Mucosa of rectum (tissue), 2 donors: ENCODE results near the gene LCN1.

Source experiments
- H3K27ac ChIP-seq, 2 donors: one replicate each; pipeline ENCODE4 v1.7.0; 2013; ENCODE audit warnings: inconsistent platforms in 2 of 2, low read depth in 2 of 2, low read length in 2 of 2
- H3K27me3 ChIP-seq, 2 donors: one replicate each; pipeline ENCODE4 v1.7.0; 2013; ENCODE audit warnings: low read length in 2 of 2; ENCODE audit not compliant: control insufficient read depth in 2 of 2, insufficient read depth in 2 of 2
- H3K36me3 ChIP-seq, 2 donors: one replicate each; pipeline ENCODE4 v1.7.0; 2013; ENCODE audit warnings: low read length in 2 of 2; ENCODE audit not compliant: control insufficient read depth in 2 of 2, insufficient read depth in 2 of 2
- H3K4me1 ChIP-seq, 2 donors: one replicate each; pipeline ENCODE4 v1.7.0; 2013; ENCODE audit warnings: low read length in 2 of 2, mild to moderate bottlenecking in 1 of 2; ENCODE audit not compliant: control insufficient read depth in 2 of 2, insufficient read depth in 2 of 2
- H3K4me3 ChIP-seq, 2 donors: one replicate each; pipeline ENCODE4 v1.7.0; 2013; ENCODE audit warnings: low read length in 2 of 2
- H3K9ac ChIP-seq, 2 donors: one replicate each; pipeline ENCODE4 v1.7.0; 2013; ENCODE audit warnings: low read length in 2 of 2, low read depth in 1 of 2, mild to moderate bottlenecking in 1 of 2
- H3K9me3 ChIP-seq, 2 donors: one replicate each; pipeline ENCODE4 v1.7.0; 2013; ENCODE audit warnings: low read length in 2 of 2; ENCODE audit not compliant: control insufficient read depth in 2 of 2
- donor health status: healthy.
- donor health status: Normal muscosa, but diverticular disease.

LCN1 gene

GRCh38 chr9:135514342-135515082 is 6.7 kb upstream of the LCN1 start:
- Histone ChIP-seq H3K36me3 (no peaks in the 10 kb centered on the region), H3K4me1 (no peaks in the 10 kb centered on the region), H3K27me3 (peaks cover 0 to under 1% of the 10 kb centered on the region in 2 donors), H3K9ac (no peak overlapping the region), H3K27ac (no peak overlapping the region), H3K9me3 (no peaks in the 10 kb centered on the region), H3K4me3 (no peak overlapping the region)

GRCh38 chr9:135515083-135515951 is 5.9 kb upstream of the LCN1 start:
- H3K4me1 ChIP-seq = no peaks in the 10 kb centered on the region
- peaks cover 0 to 2% of the 10 kb centered on the region in 2 donors for H3K27me3 ChIP-seq
- no peak overlapping the region for H3K4me3 ChIP-seq
- H3K9ac ChIP-seq = no peak overlapping the region
- no peaks in the 10 kb centered on the region for H3K36me3 ChIP-seq
- H3K9me3 ChIP-seq = no peaks in the 10 kb centered on the region
- H3K27ac ChIP-seq = no peak overlapping the region

DNA sequence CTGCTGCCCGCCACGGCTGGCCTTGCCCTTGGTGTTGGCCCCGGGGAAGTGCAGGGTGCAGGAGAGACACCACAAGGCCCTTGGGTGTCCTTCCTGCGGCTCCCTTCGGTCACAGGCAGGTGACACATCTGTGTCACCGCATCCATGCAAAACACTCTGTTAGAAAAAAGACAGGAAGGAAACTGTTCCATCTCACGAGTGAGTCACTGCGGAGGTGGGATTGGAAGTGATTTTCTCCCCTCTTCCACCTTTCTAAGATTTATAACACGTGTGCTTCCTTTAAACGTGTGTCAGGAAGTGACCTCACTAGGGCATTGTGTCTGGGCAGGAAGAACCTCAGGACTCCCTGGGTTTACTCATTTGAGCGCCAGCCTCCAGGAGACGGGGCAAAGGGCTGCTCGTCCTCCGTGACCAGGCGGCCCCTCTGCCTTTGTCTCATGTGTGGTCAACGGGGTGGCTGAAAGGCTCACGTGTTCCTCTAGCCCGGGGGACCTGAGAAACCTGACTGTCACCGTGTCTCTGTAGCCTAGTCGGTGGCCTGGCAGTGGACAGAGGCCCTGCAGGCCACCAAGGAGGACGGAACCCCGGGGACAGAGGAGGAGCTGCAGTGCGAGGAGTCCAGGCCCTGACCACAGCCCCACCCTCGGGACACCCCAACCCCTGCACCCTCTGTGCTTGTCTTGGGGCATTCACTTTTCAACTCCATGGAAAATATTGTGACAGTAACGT is 4.9 kb upstream of the LCN1 start:
- H3K9ac ChIP-seq = no peak overlapping the region
- H3K4me1 ChIP-seq = no peaks in the 10 kb centered on the region
- no peak overlapping the region for H3K27ac ChIP-seq
- H3K36me3 ChIP-seq = no peaks in the 10 kb centered on the region
- no peaks in the 10 kb centered on the region for H3K9me3 ChIP-seq
- H3K4me3 ChIP-seq = no peak overlapping the region
- H3K27me3 ChIP-seq = peaks cover 0 to 2% of the 10 kb centered on the region in 2 donors

GRCh38 chr9:135517407-135517822 is 3.8 kb upstream of the LCN1 start:
- H3K36me3 ChIP-seq = no peaks in the 10 kb centered on the region
- no peak overlapping the region for H3K9ac ChIP-seq
- no peaks in the 10 kb centered on the region for H3K4me1 ChIP-seq
- no peaks in the 10 kb centered on the region for H3K9me3 ChIP-seq
- no peak overlapping the region for H3K4me3 ChIP-seq
- H3K27ac ChIP-seq = no peak overlapping the region
- peaks cover 0 to 2% of the 10 kb centered on the region in 2 donors for H3K27me3 ChIP-seq

DNA sequence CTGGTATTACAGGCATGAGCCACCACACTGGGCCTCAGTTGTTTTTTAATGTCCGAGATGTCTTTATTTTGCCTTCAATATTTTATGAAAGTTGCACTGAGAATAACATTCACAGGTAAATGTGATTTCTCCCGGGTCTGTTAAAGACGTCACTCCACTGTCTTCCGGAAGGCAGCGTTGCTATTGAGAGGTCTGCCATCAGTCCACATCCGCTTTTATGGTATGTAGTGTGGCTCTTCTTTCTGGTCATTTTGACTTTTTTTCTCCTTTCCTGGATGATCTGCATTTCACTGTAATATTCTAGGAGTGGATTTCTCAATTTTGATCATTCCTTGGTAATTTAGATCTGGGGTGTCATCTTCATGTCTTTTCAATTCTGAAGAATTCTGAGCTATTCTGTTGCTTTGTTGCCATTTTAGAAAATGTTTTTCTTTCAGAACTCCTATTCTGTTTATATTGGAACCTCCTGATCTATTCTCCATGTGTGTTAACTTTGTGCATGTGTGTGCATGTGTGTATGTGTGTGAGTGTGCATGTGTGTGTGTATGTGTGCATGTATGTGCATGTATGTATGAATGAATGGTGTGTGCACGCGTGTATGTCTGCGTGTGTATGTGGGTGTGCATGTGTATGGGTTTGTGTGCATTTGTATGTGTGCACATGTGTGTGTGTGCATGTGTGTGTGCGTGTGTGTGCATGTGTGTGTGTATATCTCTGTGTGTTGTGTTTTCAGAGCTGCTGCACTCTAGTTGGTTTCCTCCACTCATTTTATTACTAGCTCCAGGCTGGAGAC is 1.9 kb upstream of the LCN1 start:
- no peaks in the 10 kb centered on the region for H3K9me3 ChIP-seq
- no peak overlapping the region for H3K27ac ChIP-seq
- H3K27me3 ChIP-seq = peaks cover 0 to 2% of the 10 kb centered on the region in 2 donors
- H3K9ac ChIP-seq = no peak overlapping the region
- no peaks in the 10 kb centered on the region for H3K36me3 ChIP-seq
- no peak overlapping the region for H3K4me3 ChIP-seq
- no peaks in the 10 kb centered on the region for H3K4me1 ChIP-seq

GRCh38 chr9:135521608-135522095 is 412 bp downstream of the LCN1 start:
- Histone ChIP-seq H3K9ac (no peak overlapping the region), H3K9me3 (no peaks in the 10 kb centered on the region), H3K36me3 (no peaks in the 10 kb centered on the region), H3K27me3 (peaks cover 0 to 2% of the 10 kb centered on the region in 2 donors), H3K27ac (no peak overlapping the region), H3K4me1 (no peaks in the 10 kb centered on the region), H3K4me3 (no peak overlapping the region)

- Histone ChIP-seq H3K27ac (no peak overlapping the region), H3K9ac (no peak overlapping the region), H3K9me3 (no peaks in the 10 kb centered on the region), H3K36me3 (no peaks in the 10 kb centered on the region), H3K4me3 (no peak overlapping the region), H3K4me1 (no peaks in the 10 kb centered on the region), H3K27me3 (peaks cover 0 to 2% of the 10 kb centered on the region in 2 donors)
Measured at GRCh38 chr9:135522137-135522877, 1.1 kb downstream of the LCN1 start.

- Histone ChIP-seq H3K27me3 (peaks cover 0 to 2% of the 10 kb centered on the region in 2 donors), H3K27ac (no peak overlapping the region), H3K4me3 (no peak overlapping the region), H3K9ac (no peak overlapping the region), H3K4me1 (no peaks in the 10 kb centered on the region), H3K36me3 (no peaks in the 10 kb centered on the region), H3K9me3 (no peaks in the 10 kb centered on the region)
Measured at GRCh38 chr9:135522931-135523330, 1.7 kb downstream of the LCN1 start.

DNA sequence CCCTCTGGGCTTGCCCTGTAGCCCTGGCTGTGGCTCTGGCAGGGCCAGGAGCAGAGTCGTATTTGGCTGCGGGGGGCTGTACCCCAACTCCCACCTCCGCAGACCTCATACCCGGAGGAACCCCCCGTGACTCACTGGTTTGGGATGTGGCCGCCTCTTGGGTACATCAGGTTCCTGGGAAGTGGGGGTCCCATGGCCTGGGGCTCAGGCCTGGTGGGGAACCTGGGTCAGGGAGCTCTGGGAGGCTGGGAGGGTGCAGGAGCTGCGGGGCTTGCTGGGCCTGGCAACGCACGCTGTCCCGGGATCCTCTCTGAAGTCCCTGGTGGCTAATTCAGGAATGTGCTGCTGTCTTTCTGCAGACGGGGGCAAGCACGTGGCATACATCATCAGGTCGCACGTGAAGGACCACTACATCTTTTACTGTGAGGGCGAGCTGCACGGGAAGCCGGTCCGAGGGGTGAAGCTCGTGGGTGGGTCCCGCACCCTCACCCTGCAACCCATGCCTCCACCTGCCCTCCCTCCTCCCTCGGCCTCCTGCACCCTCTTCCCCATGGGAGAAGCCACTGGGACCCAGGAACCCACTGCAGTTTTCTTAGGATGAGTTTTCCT is 2.4 kb downstream of the LCN1 start:
- H3K27ac ChIP-seq = no peak overlapping the region
- H3K27me3 ChIP-seq = peaks cover 0 to 2% of the 10 kb centered on the region in 2 donors
- H3K4me1 ChIP-seq = no peaks in the 10 kb centered on the region
- no peaks in the 10 kb centered on the region for H3K9me3 ChIP-seq
- no peak overlapping the region for H3K4me3 ChIP-seq
- H3K9ac ChIP-seq = no peak overlapping the region
- no peaks in the 10 kb centered on the region for H3K36me3 ChIP-seq
